GM19240 (cell line): ENCODE data around the gene UBE2N.
"Not testable (repeated sequence)": the region's sequence is repeated elsewhere in the genome, so short reads cannot be mapped to it uniquely, and the experiment has no call there.

Experiments
- DNase-seq: peaks from one replicate; pipeline ENCODE4 v3.0.0; 2011; ENCODE audit warnings: low spot score; ENCODE audit not compliant: insufficient read length

The UBE2N gene

DNA sequence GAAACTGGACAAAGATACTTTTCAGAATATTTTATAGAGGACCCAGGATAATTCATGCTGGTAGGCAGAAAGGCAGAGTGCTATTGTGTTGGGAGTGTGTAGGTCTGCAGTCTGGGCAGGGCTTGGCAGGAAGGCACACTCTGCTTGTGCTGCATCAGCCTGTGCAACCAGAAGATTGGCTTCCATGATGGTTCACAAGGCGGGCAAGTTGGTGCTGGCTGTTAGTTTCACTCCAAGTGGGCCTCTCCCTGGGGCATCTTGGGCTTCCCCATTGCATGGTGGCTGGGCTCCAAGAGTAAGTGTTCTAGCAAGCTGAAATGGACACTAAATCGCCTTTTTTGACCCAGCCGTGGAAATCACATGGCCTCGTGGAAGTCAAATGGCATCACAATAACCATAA lies 1.8 kb upstream of the UBE2N start:
- DNase-seq, result no peak

DNA sequence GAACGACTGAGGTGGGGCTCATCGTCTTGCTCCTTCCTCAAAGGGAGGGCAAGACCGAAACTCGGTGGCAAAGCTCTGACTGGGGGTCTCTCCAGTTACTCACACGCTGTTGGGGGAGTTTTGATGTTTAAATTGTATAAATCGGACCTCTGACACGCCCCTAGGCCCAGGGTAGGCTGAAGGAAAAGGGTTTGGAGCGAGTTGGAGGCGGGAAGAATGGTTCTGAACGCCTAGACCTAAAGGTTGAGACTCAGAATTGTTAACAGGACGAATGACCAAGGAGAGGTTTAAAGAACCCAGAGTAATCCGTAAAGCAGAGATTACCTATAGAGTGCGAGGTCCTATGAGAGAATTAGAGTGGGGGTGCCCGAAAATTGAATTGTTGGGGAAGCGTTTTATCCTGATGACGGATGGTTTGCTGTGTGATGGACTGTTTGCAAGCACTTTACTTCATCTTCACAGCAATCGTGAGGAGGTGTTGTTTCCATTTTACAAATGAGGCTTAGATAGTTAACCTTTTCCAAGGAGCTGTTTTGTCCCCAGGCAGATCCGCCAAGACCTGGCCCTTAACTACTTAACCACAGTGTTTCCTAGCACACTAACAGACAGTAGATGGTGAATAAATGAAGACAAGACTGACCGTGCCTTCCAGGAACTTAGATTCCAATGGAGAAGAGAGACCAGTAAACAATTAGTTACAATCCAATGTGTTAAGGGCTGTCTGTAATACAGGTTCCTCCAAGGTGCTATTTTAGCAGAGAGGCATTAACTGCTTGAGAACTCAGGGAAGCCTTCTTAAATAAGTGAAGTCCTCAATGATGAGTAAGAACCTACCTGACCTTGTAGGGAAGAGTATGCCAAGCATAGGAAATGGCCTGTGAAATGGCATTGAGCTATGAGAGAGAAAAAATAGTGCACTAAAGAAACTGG lies 929 bp upstream of the UBE2N start:
- no peak for DNase-seq

DNA sequence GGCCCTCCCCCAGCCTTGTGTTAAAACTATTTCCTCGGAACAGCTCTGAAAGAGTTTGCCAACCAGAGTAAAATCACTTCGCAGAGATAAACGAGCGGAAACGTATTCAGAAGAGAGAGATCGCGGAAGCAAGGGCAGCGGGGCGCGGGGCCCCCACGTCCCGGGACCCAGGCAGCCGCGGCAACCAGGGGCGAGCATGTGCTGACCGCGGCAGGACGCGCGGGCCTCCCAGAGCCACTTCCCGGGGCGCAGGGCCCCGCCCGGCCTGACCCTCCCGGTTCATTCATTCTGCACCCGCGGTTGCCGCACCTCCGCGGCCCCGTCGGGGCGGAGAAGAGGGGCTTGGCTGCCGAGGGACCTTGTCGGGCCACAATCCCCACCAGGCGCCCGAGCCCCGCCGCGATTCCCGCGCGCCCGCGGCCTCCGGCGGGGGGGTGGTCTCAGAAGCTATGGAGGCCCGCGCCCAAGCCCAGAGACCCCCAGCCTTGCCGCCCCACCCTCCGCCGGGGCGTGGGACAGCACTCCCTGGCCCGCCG lies 598 bp downstream of the UBE2N start:
- DNase-seq, result no peak

DNA sequence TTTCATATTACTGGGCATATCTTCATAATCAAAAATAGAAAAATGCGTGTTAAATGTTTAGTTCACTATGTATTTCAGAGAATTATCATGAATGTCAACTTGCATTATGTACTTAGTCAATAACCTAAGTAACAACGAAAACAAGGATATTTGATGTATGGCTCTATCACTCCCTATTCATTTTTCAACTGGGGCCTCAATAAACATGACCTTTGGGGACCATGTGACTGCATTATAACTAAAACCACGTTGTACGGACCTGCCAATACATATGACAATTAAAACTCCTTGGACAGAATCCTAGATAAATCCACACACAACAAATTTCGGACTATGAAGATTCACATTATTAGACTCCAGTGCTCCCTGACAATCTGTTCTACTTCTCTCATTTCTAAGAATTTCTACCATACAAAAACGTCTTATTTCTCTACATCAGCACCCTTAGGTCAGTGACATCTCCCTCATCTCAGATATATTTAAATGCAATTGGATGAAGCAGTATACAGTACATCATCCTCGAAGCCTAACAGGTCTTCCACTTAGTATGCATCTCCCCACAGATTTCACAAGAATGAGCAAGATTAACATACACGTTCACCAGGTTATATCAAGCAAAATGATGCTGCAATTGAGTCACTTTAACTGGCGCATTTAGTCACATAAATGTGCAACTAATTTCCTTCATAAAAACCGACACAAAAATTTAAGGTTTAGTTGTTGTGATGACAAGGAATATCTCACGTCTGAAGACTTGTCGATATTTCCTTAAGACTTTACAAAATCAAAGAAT lies 1.5 kb downstream of the UBE2N start:
- DNase-seq, result no peak

DNA sequence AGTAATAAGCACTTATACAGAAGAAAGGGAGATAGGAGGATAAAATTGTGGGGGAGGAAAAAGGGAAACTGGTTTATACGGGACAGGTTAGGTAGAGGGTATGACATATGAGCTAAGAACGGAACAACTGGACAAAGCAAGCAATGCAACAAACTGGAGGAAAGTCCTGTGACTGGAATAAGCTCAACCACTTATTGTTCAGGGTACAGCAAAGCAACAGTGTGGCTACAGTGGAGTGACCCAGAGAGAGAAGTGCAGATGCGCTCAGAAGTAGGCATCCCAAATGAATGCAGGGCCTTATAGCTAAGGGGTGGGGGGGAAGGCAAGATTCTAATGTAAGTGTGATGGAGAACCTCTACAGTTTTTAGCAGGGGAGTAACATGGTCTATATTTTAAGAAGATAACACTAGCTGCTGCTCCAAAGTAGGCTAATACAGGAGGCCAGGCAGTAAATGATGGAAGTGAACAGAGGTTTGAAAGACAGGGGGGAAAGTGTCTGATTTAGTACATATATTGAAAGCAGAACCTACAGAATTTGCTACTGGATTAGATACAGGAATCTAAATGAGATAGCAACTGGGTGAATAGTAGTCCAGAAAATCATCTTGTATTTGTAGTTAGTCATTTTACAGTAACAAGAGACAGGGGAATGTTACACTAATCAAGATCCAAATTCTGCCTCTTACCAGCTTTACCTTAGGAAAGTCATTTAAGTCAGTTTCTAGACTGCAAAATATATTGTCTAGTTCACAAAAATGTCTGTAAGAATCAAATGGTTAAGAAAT lies 3.3 kb downstream of the UBE2N start:
- DNase-seq, result no peak

DNA sequence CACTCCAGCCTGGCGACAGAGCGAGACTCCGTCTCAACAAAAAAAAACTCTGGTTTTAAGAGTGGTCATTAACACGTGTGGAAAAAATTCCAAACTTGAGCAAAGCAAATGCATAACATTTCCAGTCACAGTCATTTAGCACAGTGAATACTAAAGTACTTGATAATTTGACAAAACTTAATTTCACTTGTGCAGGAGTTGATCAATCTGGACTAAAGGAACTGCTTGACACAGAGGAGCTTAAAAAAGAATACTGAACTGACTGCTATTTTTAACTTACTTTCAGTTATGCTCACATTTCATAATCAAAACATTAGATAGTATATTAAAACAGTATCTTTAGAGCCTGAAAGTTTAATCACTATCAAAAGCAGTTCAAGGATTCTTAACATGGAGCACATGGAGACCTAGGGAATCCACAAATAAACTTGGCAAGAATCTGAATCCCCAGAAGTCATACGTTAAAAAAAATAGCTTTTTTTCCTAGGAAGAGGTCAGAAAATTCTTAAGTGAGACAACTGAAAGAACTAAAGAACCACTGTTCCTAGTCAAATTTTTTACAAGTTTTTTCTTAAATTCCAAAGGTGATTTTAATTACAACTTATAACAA lies 7.4 kb downstream of the UBE2N start:
- no peak for DNase-seq

DNA sequence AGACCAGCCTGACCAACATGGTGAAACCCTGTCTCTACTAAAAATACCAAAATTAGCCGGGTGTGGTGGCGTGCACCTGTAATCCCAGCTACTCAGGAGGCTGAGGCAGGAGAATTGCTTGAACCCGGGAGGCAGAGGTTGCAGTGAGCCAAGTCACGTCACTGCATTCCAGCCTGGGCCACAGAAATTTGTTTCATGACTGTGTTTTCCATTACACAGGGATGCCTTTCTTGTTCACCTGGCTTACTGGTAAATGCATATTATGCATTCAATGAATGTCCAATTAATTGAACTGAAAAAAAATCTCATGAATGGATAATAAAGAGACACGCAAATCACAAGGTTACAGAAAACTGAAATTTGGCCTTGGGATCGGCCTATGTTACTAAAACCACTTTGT lies 9.7 kb downstream of the UBE2N start:
- not testable (repeated sequence) for DNase-seq

DNA sequence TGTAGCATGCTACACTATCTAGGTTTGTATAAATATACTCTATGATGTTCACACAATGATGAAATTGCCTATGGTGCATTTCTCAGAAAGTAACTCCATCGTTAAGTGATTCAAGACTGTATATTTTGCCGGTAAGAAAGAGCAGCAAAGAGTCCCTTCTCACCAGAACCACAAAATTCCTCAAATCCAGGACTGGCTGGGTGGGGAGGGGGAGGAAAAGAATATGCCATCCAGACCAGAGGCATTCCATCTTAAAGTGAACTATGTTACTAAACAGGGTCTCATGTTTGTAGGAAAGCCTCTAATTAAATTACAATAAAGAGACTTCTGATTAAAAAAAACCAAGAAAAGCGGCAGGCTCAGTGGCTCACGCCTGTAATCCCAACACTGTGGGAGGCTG lies 11.5 kb downstream of the UBE2N start:
- no peak for DNase-seq

DNA sequence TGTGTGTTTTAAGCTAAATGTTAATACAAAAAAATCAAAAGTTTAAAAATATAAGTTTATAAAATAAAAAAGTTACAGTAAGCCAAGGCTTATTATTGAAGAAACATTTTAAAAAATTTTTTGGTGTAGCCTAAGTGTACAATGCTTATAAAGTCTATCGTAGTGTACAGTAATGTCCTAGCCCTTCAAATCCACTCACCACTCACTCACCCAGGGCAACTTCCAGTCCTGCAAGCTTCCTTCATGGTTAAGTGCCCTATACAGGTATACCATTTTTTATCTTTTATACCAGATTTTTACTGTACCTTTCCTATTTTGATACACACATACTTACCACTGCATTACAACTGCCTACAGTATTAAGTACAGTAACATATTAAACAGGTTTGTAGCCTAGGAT lies 11.9 kb downstream of the UBE2N start:
- DNase-seq, result no peak

DNA sequence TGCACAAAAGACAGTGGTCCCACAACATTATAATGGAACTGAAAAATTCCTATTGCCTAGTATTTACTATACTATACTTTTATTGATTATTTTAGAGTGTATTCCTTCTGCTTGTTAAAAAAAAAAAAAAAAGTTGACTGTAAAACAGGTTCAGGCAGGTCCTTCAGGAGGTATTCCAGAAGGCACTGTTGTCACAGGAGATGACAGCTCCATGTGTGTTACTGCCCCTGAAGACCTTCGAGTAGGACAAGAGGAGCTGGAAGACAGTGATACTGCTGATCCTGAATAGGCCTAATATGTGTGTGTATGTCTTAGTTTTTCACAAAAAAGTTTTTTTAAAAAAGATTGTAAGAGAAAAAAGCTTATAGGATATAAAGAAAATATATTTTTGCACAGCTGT lies 12.3 kb downstream of the UBE2N start:
- no peak for DNase-seq

DNA sequence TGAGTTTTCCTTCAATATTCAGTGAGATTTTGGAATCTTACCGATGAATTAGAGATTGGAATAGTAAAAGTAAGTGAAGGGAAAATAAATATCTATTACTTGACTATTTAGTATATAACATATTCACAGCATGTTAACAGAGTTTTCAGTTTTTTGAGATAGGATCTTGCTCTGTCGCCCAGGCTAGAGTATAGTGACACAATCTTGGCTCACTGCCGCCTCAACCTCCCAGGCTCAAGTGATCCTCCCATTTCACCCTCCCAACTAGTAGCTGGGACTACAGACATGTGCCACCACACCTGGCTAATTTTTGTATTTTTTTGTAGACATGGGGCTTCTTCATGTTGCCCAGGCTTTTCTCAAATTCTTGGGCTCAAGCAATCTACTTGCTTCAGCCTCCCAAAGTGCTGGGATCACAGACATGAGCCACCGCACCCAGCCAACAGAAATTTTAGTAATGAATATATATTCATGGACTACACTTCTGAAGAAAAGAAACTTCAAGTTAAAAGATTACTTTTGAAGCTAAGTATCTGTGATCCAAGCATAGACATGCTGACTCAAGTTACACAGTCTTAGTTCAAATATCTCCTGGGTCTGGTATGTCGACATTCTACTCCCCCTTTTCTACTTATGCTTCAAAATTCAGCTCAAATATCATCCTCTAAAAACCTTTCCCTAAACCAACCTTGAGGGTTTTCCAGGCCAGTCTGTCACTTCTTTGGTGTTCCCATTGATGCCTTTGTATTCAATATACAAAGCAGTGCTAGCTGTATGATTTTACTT lies 13.8 kb downstream of the UBE2N start:
- DNase-seq, result no peak

DNA sequence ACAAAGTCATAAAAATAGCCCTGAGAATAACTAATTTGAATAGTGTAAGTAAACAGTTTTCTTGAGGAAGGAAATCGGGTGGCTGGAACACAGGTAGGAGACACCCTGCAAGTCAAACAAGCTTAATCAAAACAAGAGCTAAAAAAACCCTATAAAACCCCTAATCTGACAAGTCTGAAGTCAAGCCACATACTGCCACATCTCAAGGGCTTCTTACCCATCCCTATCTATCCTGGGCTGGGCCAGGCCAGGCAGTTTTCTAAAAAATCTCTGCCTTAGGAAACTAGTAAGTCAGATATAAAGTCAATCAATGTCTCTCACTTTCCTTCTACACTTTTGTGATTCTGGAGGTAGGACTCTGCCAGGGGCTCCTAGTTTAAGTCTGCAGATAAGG lies 15.3 kb downstream of the UBE2N start:
- no peak for DNase-seq

DNA sequence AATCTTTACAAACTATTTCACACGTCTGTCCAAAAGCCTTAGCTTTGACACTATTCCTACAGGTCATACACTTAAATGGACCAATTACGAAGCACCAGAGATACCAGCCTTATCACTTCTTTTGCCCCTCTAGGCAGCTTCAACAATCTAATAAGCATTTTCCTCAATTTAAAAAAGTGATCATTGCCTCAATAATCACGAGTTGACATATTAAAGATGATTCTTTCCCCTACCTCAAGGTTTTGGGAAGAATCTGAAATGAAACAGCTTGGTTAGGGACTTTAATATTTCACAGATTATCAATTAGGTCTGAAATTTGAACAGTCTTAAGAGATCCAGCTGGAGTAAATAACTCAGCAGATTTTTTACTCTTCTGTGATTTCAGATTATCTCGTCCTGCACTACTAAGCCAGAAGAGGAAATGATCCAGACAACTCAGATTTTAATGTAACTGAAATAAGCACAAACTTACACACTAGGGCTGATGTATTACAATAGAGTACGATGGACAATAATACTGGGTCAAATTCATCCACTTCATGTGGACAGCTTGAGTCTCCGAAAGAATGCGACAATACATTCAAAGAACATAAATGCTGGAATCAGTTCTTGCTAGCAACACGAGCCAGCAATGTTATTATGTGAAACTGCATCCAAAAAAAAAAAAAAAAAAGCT lies 15.9 kb downstream of the UBE2N start:
- no peak for DNase-seq

DNA sequence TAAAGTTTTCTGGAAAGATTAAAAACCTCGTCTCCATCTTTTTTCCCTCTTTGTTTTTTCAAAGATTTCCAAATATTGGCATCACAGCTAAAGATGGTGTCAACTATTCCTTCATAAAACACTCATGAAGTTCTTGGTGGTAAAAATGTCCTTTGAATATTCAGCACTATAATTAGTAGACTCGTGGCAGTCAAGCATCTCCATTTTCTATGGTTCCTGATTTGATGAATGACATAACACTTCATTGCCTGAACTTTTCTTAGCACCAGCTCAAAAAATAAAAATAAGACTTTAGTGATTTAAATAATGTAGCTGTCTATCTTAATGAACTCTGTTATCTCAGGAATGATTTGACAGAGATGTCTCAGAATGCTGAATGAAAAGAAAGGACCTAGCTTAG lies 19.7 kb downstream of the UBE2N start:
- no peak for DNase-seq

DNA sequence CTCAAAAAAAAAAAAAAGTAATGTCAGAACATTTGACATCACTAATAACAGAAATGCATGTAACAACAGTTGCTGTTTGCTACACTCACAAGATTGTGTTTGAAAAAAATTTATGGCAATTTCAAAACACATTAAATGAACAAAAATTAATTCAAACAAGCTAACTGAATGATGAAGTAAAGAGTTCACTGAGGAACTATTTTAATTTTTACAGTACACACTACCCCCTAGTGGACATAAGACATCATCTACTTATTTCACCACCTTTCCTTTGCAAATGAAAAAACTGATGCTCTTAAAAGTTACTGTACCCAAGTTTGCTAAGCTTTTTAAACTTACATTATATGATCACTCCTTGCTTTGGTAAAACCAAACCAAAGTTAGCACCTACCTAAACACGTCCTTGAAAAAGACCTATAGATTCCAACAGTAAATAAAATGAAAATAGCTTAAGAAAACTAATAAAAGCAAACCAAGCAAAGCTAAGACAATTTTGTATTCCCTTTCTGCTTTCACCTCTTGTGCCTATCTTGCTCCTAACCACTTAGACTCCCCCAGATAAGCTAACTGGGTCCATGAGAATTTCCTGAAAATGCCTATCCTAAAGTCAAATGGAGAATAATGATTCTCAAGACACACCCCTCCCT lies 22.2 kb downstream of the UBE2N start:
- DNase-seq, result no peak

DNA sequence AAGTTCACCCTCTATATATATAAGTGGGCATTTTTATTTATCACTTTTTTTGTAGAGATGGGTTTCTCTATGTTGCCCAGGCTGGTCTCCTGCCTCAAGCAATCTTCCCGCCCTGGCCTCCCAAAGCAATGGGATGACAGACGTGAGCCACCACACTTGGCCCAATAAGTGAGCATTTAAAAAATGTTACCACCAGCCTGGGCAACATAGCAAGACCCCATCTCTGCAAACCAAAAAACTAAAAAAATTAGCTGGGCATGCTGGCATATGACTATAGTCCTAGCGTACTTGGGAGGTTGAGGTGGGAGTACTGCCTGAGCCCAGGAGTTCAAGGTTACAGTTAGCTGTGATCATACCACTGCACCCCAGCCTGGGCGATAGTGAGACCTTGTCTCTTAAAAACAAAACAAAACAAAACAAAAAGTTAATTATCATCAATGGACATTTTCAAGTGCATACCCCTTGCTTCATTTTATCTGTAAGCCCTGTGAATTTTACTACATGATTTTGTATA lies 23.7 kb downstream of the UBE2N start:
- no peak for DNase-seq

DNA sequence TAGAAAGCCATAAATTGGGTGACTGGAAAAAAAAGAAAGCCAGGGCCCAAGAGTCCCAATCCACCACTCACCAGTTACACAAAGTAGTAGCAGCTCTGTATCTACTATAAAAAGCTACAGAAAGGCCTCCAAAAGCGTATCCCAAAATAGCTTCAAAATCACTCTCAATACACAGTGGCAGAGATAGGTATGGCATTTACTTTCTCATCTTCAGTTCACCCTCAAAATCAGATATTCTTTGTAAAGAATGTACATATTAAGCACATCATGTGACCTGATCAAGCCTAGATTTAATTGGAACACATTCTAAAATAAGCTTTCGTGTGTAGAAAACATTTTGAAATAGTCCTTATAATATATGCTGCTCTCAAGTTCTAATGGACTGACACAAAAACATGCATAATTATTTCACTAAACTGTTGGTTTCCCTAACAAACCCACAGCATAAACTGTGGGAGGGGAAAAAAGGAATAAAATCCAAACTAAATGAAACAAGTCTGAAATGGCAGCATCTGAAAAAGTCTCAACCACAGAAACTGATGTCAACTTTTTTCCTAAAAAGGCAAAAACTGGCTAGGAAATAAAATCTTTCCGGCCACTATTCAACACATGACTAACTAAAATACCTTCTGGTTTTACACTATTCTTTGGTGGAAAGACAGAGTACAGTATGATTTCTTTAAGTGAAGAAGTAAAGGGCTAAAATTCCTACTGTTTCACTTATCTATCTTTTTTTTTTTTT lies 25.9 kb downstream of the UBE2N start:
- DNase-seq, result no peak

DNA sequence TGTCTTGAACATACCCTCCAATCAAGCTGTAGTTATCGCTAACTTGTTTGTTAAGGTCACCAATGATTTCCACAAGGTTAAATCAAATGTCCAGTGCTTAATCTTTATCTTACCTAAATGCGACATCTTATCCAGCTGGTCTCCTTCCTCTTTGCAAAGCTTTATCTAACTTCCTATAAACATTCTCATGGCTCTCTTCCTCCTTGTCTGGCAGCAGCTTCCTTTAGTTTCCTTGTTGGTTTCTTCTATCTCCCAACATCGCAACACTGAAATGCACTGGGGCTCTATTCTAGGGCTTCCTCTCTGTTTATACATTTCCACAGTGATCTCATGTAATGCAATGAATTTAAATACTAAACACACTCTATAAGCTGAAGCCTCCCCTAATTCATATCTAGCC lies 28.7 kb downstream of the UBE2N start:
- DNase-seq, result no peak
